ENCODE results near the gene OR52N5.

The OR52N5 gene

GRCh38 chr11:5783255-5783654, at the start of gene OR52N5:
Gene OR52N5, minus strand, starts transcription at chr11:5783355. Its CDS starts 4,721 bp downstream, at chr11:5778634.
- H3K4me1 ChIP-seq (ENCODE audit: insufficient read depth, low read length, severe bottlenecking), result no peaks in the 10 kb centered on the region
- H3K27ac ChIP-seq (ENCODE audit: low read depth, low read length, poor library complexity, severe bottlenecking), result no peak within 1 kb of the TSS
- H2AFZ ChIP-seq (ENCODE audit: low read length), result no peak within 1 kb of the TSS
- no peaks in the 10 kb centered on the region for H3K36me3 ChIP-seq (ENCODE audit: insufficient read depth, low read length)
- H3K79me2 ChIP-seq (ENCODE audit: insufficient read depth, low read length), result no peaks in the 10 kb centered on the region
- H3F3A ChIP-seq (ENCODE audit: insufficient read depth, low read length), result no peaks in the 10 kb centered on the region
- H3K9me3 ChIP-seq (ENCODE audit: low read length), result no peaks in the 10 kb centered on the region
- TF ChIP-seq CTCF (IDR thresholded peaks at IDR 0.05; ENCODE audit: low read length) (no peak), EZH2 (IDR thresholded peaks at IDR 0.05; ENCODE audit: borderline replicate concordance, low read length) (no peak)
- no peaks in the 10 kb centered on the region for H4K20me1 ChIP-seq (ENCODE audit: insufficient read depth, low read length)
- H3K4me2 ChIP-seq (ENCODE audit: low read length), result no peak within 1 kb of the TSS
- no peak within 1 kb of the TSS for H3K4me3 ChIP-seq (ENCODE audit: low read depth, low read length, poor library complexity, severe bottlenecking)
- H3K9ac ChIP-seq (ENCODE audit: low read length), result no peak within 1 kb of the TSS
- no peaks in the 10 kb centered on the region for H3K9me2 ChIP-seq (ENCODE audit: low read depth, low read length)
- H3K27me3 ChIP-seq (ENCODE audit: insufficient read depth, low read length), result no peaks in the 10 kb centered on the region

GRCh38 chr11:5831196-5831829, 48.2 kb upstream of the OR52N5 start:
- no peaks in the 10 kb centered on the region for H3K36me3 ChIP-seq (ENCODE audit: insufficient read depth, low read length)
- no peak overlapping the region for H3K4me3 ChIP-seq (ENCODE audit: low read depth, low read length, poor library complexity, severe bottlenecking)
- H3K79me2 ChIP-seq (ENCODE audit: insufficient read depth, low read length), result no peaks in the 10 kb centered on the region
- no peaks in the 10 kb centered on the region for H3K9me3 ChIP-seq (ENCODE audit: low read length)
- no peak overlapping the region for H3K4me2 ChIP-seq (ENCODE audit: low read length)
- H3K9me2 ChIP-seq (ENCODE audit: low read depth, low read length), result no peaks in the 10 kb centered on the region
- no peak overlapping the region for H3K27ac ChIP-seq (ENCODE audit: low read depth, low read length, poor library complexity, severe bottlenecking)
- no peak for TF ChIP-seq EZH2 (IDR thresholded peaks at IDR 0.05; ENCODE audit: borderline replicate concordance, low read length)
- no peak for TF ChIP-seq CTCF (IDR thresholded peaks at IDR 0.05; ENCODE audit: low read length)
- no peaks in the 10 kb centered on the region for H3K4me1 ChIP-seq (ENCODE audit: insufficient read depth, low read length, severe bottlenecking)
- no peaks in the 10 kb centered on the region for H3K27me3 ChIP-seq (ENCODE audit: insufficient read depth, low read length)
- H3F3A ChIP-seq (ENCODE audit: insufficient read depth, low read length), result no peaks in the 10 kb centered on the region
- no peak overlapping the region for H3K9ac ChIP-seq (ENCODE audit: low read length)
- H4K20me1 ChIP-seq (ENCODE audit: insufficient read depth, low read length), result no peaks in the 10 kb centered on the region
- no peak overlapping the region for H2AFZ ChIP-seq (ENCODE audit: low read length)

GRCh38 chr11:5818245-5818886, 35.2 kb upstream of the OR52N5 start:
- no peaks in the 10 kb centered on the region for H4K20me1 ChIP-seq (ENCODE audit: insufficient read depth, low read length)
- H3K27me3 ChIP-seq (ENCODE audit: insufficient read depth, low read length), result no peaks in the 10 kb centered on the region
- no peaks in the 10 kb centered on the region for H3K9me2 ChIP-seq (ENCODE audit: low read depth, low read length)
- no peak for TF ChIP-seq CTCF (IDR thresholded peaks at IDR 0.05; ENCODE audit: low read length)
- no peak for TF ChIP-seq EZH2 (IDR thresholded peaks at IDR 0.05; ENCODE audit: borderline replicate concordance, low read length)
- H3F3A ChIP-seq (ENCODE audit: insufficient read depth, low read length), result no peaks in the 10 kb centered on the region
- H3K4me1 ChIP-seq (ENCODE audit: insufficient read depth, low read length, severe bottlenecking), result no peaks in the 10 kb centered on the region
- H3K36me3 ChIP-seq (ENCODE audit: insufficient read depth, low read length), result no peaks in the 10 kb centered on the region
- H3K27ac ChIP-seq (ENCODE audit: low read depth, low read length, poor library complexity, severe bottlenecking), result no peak overlapping the region
- H3K9me3 ChIP-seq (ENCODE audit: low read length), result no peaks in the 10 kb centered on the region
- H3K9ac ChIP-seq (ENCODE audit: low read length), result no peak overlapping the region
- no peak overlapping the region for H3K4me2 ChIP-seq (ENCODE audit: low read length)
- H3K4me3 ChIP-seq (ENCODE audit: low read depth, low read length, poor library complexity, severe bottlenecking), result no peak overlapping the region
- H3K79me2 ChIP-seq (ENCODE audit: insufficient read depth, low read length), result no peaks in the 10 kb centered on the region
- H2AFZ ChIP-seq (ENCODE audit: low read length), result no peak overlapping the region
